Lung (tissue), 12 donors: ENCODE results near the gene TDRD1. TPM values are rescaled to one million over a fixed set of nuclear protein-coding genes. Genes with fewer than 3 reads are reported as not detected.

Experiments used
- ATAC-seq: fragments of 200-7000 bp; cut with Tn5 transposase; one replicate; pipeline ENCODE4 v1.9.1; 2020; ENCODE audit warnings: moderate number of reproducible peaks; ENCODE audit not compliant: insufficient read depth, low FRiP score
- DNase-seq, 3 donors: peaks; one replicate each; pipeline ENCODE4 v3.0.0-alpha.2; 2013 to 2017
- H3K27ac ChIP-seq, 2 donors: one replicate each; pipeline ENCODE4 v1.5.1; 2013; ENCODE audit warnings: mild to moderate bottlenecking in 2 of 2, moderate library complexity in 2 of 2, control low read depth in 1 of 2, inconsistent platforms in 1 of 2, low read depth in 1 of 2, low read length in 1 of 2
- H3K27me3 ChIP-seq, 3 donors: one replicate each; pipeline ENCODE4 v1.5.1; 2013; ENCODE audit warnings: low read length in 2 of 3; ENCODE audit not compliant: control insufficient read depth in 3 of 3, insufficient read depth in 3 of 3
- H3K36me3 ChIP-seq, 4 donors: one replicate each; pipeline ENCODE4 v1.5.1; 2013; ENCODE audit warnings: low read length in 4 of 4, mild to moderate bottlenecking in 1 of 4, moderate library complexity in 1 of 4; ENCODE audit not compliant: control insufficient read depth in 4 of 4, insufficient read depth in 4 of 4
- H3K4me1 ChIP-seq, 5 donors: one replicate each; pipeline ENCODE4 v1.5.1; 2013; ENCODE audit warnings: low read length in 5 of 5, mild to moderate bottlenecking in 2 of 5, moderate library complexity in 1 of 5; ENCODE audit not compliant: control insufficient read depth in 5 of 5, insufficient read depth in 5 of 5
- H3K4me3 ChIP-seq: one replicate; pipeline ENCODE4 v1.5.1; 2013; ENCODE audit warnings: mild to moderate bottlenecking, control low read depth, moderate library complexity
- H3K9ac ChIP-seq, 2 donors: one replicate each; pipeline ENCODE4 v1.5.1; 2013; ENCODE audit warnings: low read length in 2 of 2, control low read depth in 1 of 2; ENCODE audit not compliant: insufficient read depth in 1 of 2
- H3K9me3 ChIP-seq, 4 donors: one replicate each; pipeline ENCODE4 v1.5.1; 2013; ENCODE audit warnings: low read length in 3 of 4, mild to moderate bottlenecking in 1 of 4, moderate library complexity in 1 of 4; ENCODE audit not compliant: control insufficient read depth in 4 of 4, insufficient read depth in 3 of 4
- WGBS, 2 donors: extraction: QIAGEN DNeasy Blood & Tissue Kit; methylation state at CpG; one replicate each; pipeline ENCODE4 v1.1.7; 2013; 5-methylcytosine and 5-hydroxymethylcytosine counted together
- polyA plus RNA-seq, 2 donors: library from polyadenylated mRNA; stranded (reverse); fragments of 200-250 nt; gene quantifications; one replicate each; pipeline ENCODE4 v1.2.1, GENCODE V29; 2013
- total RNA-seq, 2 donors: library from RNA; depleted of rRNA in 1 of 2; stranded (reverse); fragments of >200 nt in 1 of 2; gene quantifications; one replicate each; pipeline ENCODE4 v1.2.1, GENCODE V29; 2014 to 2021
- TF ChIP-seq, protein P1 (sequence below): IDR thresholded peaks from 2 replicates; pipeline ENCODE4 v1.5.1; 2012; ENCODE audit warnings: mild to moderate bottlenecking; ENCODE audit errors: control extremely low read depth, extremely low read depth
- donor health status: control.
- donor health status: control.
- donor health status: Bipolar disorder and iron deficiency.
- donor health status: healthy.
- donor health status: DM: yes; HTN: yes; CAD: no.

The TDRD1 gene
- total and polyA plus RNA-seq, 4 donors: 0.05 to 0.37 (median 0.25) TPM; not detected in 1

GRCh38 chr10:114157912-114158311 lies 21.2 kb upstream of the TDRD1 start:
- WGBS, 2 donors: 78 to 98% methylated on average over 2 of the region's 2 CpGs
- H3K9ac ChIP-seq: no peak overlapping the region

GRCh38 chr10:114163062-114163461 lies 16.1 kb upstream of the TDRD1 start:
- H3K36me3 ChIP-seq: peaks cover 0 to 4% (median under 1%) of the 10 kb centered on the region in 4 donors
- ATAC-seq (no peak), DNase-seq (no peak)
- TF ChIP-seq, protein P1, sequence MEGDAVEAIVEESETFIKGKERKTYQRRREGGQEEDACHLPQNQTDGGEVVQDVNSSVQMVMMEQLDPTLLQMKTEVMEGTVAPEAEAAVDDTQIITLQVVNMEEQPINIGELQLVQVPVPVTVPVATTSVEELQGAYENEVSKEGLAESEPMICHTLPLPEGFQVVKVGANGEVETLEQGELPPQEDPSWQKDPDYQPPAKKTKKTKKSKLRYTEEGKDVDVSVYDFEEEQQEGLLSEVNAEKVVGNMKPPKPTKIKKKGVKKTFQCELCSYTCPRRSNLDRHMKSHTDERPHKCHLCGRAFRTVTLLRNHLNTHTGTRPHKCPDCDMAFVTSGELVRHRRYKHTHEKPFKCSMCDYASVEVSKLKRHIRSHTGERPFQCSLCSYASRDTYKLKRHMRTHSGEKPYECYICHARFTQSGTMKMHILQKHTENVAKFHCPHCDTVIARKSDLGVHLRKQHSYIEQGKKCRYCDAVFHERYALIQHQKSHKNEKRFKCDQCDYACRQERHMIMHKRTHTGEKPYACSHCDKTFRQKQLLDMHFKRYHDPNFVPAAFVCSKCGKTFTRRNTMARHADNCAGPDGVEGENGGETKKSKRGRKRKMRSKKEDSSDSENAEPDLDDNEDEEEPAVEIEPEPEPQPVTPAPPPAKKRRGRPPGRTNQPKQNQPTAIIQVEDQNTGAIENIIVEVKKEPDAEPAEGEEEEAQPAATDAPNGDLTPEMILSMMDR: no peak
- 51 to 65% methylated on average over 2 of the region's 2 CpGs for WGBS, 2 donors
- H3K27ac ChIP-seq: no peak overlapping the region
- H3K27me3 ChIP-seq: no peaks in the 10 kb centered on the region
- H3K4me3 ChIP-seq: no peak overlapping the region
- peaks cover 0 to 17% (median 3%) of the 10 kb centered on the region in 5 donors for H3K4me1 ChIP-seq
- H3K9ac ChIP-seq: no peak overlapping the region
- H3K9me3 ChIP-seq: no peaks in the 10 kb centered on the region

More at GRCh38 chr10:114157912-114158311, 21.2 kb upstream of the TDRD1 start:
- H3K9me3 ChIP-seq: peaks cover 0 to 2% (median 0%) of the 10 kb centered on the region in 4 donors
- peaks cover 0 to 5% (median 0%) of the 10 kb centered on the region in 5 donors for H3K4me1 ChIP-seq
- H3K27ac ChIP-seq: no peak overlapping the region
- no peaks in the 10 kb centered on the region for H3K27me3 ChIP-seq
- TF ChIP-seq, protein P1: no peak
- DNase-seq (no peak), ATAC-seq (no peak)
- H3K36me3 ChIP-seq: peaks cover 0 to 17% (median 4%) of the 10 kb centered on the region in 4 donors
- no peak overlapping the region for H3K4me3 ChIP-seq

DNA sequence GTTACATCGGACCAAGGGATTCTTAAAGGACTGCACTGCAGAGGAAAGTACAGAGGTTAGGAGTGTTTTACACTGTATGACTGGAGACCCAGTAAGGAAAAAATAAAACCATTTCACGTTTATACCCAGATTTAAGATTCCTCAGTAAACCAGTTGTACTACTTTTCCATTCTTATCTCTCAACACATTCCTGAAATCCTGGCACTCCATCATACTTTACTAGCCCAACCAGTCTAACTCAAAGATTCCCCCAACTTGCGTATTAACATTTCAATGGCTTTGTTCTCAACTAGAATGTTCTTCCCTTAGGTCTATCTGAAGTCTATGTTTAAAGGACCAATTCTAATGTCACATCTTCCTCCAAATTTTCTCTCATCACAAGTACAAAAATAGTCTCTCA lies 13.1 kb upstream of the TDRD1 start:
- Histone ChIP-seq H3K27ac (no peak overlapping the region), H3K36me3 (peaks cover 0 to 4% (median 2%) of the 10 kb centered on the region in 4 donors), H3K4me1 (peaks cover 0 to 14% (median 3%) of the 10 kb centered on the region in 5 donors), H3K9ac (peak overlapping the region in 1 of 2 donors; percentile 23), H3K4me3 (no peak overlapping the region), H3K9me3 (peaks cover 0 to 5% (median 0%) of the 10 kb centered on the region in 4 donors), H3K27me3 (no peaks in the 10 kb centered on the region)
- peak in 2 of 3 donors; percentile 70 to 83 for DNase-seq
- TF ChIP-seq, protein P1: no peak
- WGBS, 2 donors: 58 to 81% methylated on average over 3 of the region's 3 CpGs
- ATAC-seq: peak; percentile 69

DNA sequence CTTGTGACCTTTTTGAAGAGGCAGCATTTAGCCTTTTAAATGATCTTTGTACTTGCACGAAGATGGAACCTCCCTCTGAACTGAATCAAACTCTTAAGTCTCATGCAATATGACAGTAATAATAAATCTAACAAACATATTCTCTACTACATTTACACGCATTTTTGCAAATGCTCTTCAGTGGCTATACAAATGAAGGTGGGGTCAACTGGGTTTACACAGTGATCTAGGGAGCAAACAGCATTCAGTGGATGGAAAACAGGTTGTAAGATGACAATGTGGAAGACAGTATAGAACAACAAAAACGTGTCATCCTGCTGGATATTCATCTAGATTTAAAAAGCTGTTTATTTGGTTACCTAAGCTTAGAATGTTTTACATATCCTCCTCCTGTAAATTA lies 12.7 kb upstream of the TDRD1 start:
- Histone ChIP-seq H3K4me1 (peaks cover 0 to 14% (median 3%) of the 10 kb centered on the region in 5 donors), H3K4me3 (no peak overlapping the region), H3K27ac (no peak overlapping the region), H3K9ac (no peak overlapping the region), H3K9me3 (peaks cover 0 to 5% (median 0%) of the 10 kb centered on the region in 4 donors), H3K27me3 (no peaks in the 10 kb centered on the region), H3K36me3 (peaks cover 0 to 4% (median 2%) of the 10 kb centered on the region in 4 donors)
- TF ChIP-seq, protein P1: no peak
- no peak for ATAC-seq
- DNase-seq: no peak
- WGBS, 2 donors: 52 to 82% methylated on average over 3 of the region's 3 CpGs
